HG03457 (cell line): Measurements from ENCODE around the gene GABPB2.

Experiments used
- ATAC-seq: cut with Tn5 transposase; IDR thresholded peaks from one replicate; pipeline ENCODE4 v1.9.1; 2021; ENCODE audit warnings: moderate number of reproducible peaks; ENCODE audit not compliant: unreplicated experiment

Gene GABPB2

DNA sequence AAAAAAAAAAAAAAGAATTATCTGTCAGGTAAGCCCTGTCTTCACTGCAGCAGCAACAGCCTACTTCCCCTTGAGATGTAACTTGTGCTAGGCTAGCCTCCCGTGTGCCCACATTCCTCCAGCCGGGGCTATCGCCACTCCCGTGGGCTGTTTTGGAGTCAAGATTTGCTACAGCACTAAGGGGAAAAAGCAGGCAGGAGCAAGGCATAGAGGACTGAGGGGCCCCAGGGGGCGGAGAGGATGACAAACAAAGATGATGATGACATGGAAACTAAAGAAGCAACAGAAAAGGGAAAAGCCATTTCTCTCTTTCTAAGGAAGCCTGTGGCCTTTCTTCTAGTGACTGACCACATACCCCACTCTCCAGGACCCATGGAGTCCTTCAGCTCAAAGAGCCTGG lies 87.8 kb downstream of the GABPB2 start:
- no peak for ATAC-seq

- no peak for ATAC-seq
Measured at GRCh38 chr1:151158751-151159251, 88.2 kb downstream of the GABPB2 start.

DNA sequence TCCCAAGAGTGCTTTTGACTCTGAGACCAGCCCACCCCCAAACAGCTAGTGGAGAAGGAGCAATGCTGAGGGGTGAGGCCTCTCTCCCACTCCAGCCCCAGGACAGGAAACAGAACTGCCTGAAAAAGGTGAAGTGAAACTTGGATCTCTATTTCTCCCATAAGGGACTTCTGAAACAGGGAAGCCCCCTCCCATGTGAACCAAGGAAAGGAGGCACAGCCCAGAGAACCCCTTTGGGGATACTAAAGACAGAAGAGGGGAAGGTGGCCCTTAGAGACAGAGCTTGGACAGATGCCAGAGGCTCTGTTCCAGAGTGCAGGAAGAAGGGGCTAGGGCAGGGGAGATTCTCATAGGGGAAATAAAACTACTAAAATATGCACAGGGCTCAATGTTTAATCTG lies 88.8 kb downstream of the GABPB2 start:
- no peak for ATAC-seq

DNA sequence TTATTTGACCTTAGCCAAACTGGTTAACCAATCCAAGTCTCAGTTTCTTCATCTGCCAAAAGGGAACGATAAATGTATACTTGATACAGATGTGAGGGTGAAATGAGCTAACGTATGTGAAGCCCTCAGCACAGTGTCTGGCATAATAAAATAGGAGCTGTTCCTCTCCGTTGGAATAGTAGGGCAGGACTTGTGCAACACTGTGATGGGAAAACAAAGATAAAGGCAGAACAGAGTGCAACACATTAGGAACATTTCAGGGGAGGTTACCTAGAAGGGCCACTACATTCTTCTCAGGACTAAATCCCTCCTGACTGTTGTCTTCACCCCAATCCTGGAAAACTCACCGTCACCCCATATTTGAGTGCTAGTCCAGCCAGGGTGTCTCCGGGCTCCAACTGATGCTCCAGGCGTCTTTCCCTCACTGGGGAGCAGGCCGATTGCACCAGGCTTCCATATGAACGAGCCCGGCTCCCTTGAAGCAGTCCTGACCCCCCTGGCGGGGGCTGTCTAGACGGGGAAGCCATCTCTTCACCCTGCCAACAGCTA lies 94.2 kb downstream of the GABPB2 start:
- no peak for ATAC-seq

GRCh38 chr1:151165281-151165737 lies 94.7 kb downstream of the GABPB2 start:
- ATAC-seq = no peak

- ATAC-seq = peak; percentile 63
Measured at GRCh38 chr1:151165738-151166504, 95.4 kb downstream of the GABPB2 start, which contains the start of the genes LYSMD1 and SCNM1. Gene LYSMD1, minus strand, starts transcription at chr1:151165902. Its CDS starts 644 bp downstream, at chr1:151165258. Gene SCNM1, plus strand, starts transcription at chr1:151166144. Its CDS starts 9 bp downstream, at chr1:151166153.

DNA sequence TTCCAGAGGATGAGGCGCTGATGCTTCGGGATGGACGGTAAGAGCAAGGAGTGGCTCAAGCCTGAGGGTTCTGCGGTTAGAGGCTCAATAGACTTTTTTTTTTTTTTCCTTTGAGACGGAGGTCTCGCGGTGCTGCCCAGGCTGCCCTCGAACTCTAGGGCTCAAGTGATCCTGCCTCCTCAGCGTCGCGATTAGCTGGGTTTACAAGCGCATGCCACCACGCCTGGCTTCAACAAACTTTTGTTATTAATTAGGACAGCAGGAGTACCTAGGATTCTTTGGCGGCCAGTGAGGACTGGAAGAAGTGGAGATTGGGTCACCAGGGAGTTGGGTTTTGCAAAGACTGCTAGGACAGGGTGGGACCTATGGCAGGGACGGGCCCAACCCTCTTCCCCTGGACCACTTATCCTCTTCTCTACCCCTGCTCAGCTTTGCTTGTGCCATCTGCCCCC lies 96.0 kb downstream of the GABPB2 start:
- no peak for ATAC-seq

- no peak for ATAC-seq
Measured at GRCh38 chr1:151167116-151167515, 96.6 kb downstream of the GABPB2 start.

DNA sequence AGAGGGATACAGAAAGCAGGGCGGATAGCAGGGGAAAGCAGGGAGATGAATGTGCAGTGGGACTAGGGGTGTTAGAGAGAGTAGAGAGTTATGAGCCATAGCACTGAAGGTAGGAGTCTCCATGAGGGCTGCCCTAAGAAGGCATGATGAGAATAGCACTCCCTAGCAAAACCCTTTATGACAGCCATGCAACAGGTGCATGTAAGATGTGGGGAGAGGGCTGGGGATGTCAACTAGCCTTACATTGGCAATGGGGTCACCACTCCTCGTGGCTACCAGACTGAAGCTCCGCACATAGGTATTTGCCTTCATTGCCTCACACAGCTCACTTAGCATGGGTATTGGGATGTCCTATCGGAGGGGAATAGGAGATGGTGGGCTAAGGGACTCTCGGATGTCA lies 100.6 kb downstream of the GABPB2 start:
- no peak for ATAC-seq
